ENCODE data around the gene ISM1.

Gene ISM1

DNA sequence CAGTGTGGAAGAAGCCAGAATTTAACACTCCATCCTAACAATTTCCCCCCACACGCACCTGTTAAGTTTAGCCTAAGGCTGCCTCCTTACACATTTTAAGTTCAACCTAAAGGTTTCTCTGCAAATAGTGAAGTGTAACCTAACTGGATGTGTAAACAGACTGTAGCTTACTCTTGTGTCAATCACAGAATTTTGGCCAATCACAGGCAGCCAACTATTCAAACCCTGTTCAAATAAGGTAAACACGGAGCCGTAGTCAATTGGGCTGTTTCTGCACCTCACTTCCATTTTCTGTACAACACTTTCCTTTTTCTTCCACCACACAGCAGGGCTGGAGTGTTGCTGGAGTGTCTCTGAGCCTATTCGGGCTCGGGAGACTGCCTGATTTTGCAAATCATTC is 92.1 kb downstream of the ISM1 start:
- no peak for DNase-seq (ENCODE audit: low spot score)

DNA sequence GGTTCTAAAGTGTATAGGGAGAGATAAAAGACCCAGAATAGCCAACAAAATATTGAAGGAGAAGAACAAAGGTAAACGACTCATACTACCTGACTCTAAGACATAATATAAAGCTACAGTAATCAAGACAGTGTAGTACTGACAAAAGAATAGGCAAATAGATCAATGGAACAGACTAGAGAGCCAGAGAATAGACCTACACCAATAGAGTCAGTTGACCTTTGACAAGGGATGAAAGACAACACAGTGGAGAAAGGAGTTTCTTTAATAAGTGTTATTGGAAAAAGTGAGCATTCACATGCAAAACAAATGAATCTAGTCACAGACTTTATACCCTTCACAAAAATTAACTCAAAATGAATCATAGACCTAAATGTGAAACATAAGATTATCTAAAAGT is 96.4 kb downstream of the ISM1 start:
- no peak for DNase-seq (ENCODE audit: low spot score)

DNA sequence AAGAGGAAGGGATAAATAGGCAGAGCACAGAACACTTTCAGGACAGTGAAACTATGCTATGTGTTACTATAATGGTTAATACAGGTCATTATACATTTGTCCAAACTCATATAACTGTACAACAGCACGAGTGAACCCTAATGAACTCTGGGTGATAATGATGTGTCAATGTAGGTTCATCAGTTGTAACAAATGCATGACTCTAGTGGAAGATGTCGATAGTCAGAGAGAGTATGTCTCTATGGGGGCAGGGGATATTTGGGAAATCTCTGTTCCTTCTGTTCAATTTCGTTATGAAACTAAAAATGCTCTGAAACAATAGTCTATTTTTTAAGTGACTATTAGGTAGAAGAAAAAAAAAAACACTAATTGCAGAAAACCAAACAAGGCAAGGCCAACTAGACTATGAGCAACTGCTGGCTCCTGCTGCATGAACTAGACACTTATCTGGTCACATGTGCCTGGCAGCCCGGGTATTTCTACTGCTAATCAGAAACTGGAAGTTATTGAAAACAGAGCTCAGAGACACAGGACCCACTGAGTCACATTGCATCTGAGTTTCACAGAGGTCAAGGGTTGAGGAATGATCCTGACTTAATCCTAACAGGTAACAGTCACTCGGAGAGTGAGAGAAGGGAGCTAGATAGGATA is 97.9 kb downstream of the ISM1 start:
- no peak for DNase-seq (ENCODE audit: low spot score)

DNA sequence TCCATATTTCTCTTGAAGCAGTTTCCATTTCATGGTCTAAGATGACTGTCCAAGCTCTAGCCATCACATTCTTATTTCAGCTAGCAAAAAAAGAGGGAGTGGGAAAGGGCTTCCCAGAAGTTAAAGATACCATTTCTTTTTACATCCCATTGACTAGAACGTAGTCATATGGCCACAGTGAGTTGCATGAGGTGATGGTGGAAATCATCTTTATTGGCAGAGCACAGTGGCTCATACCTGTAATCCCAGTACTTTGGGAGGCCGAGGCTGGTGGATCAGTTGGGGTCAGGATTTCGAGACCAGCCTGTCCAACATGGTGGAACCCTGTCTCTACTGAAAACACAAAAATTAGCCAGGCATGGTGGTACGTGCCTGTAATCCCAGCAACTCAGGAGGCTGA is 99.6 kb downstream of the ISM1 start:
- DNase-seq (ENCODE audit: low spot score): no peak

DNA sequence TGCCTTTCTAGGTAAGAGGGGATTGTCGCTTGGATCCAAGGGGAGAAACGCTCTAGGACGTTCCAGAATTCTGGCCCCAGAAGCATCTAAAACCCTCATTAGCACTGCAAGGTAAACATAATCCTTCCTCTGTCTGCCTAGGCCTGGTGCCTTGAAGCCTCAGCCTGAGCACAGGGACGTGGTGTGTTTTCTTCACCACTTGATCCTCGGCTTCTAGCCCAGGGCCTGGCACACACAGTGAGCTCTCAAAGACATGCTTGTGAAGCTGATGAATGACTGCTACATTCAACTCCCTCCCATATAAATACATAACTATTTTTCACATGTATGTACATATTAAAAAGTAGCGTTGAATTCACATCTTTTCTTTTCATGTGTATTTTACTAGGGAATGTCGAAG is 100.3 kb downstream of the ISM1 start:
- no peak for DNase-seq (ENCODE audit: low spot score)

DNA sequence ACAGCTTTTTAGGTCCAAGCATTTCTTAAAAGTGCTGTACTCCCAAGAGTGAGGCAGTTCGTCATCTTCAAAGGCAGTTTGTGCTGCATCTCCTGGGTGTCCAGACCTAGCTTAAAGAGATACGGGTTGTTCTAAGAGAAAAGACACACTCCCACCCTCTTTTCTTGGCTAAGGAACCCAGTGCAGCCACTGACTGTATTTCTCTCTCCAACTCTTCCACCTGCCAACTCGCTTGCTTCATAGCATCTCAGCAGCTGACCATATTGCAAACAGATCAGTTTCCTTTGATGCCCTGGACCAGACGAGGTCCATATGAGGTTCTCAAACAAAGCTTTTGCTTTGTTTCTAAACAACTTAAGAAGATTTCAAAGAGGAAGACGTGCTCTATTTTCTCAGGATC is 101.1 kb downstream of the ISM1 start:
- DNase-seq (ENCODE audit: low spot score): no peak

DNA sequence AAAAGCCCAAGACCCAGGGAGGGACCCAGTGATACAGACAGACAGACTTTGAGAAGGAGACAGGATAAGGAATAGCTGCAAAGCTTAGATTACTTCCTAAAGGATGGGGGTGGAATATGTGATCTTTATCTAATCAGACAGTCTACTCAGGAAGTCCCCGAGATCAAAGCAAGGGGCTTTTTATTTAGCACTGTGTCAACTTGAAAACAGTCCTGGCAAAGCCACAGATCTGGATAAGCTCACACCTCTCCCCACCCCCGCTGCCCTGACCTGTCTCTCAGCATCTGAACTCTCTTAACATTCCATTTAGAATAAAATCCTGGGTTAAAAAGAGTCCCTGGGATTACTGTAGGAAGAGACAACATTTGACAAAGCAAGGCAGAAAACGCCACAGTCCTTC is 101.5 kb downstream of the ISM1 start:
- DNase-seq (ENCODE audit: low spot score): no peak

DNA sequence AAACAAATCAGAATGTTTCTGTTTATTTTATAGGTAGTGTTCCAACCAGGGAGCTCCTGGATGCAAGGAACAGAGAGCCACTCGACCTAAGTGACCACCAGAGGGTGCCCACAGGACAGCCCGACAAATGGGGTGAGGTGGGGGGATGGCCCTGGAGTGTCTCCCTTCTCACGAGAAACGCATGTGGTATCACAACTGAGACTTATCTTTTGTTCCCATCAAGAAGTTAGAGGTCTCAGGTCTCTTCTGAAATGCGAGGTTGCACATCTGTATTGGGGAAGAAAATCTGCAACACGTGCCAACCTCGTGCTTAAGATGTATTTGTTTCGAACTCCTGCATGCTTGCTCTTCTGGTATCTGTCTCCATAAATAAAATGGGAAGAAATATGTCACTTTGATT is 104.0 kb downstream of the ISM1 start:
- DNase-seq (ENCODE audit: low spot score): no peak

DNA sequence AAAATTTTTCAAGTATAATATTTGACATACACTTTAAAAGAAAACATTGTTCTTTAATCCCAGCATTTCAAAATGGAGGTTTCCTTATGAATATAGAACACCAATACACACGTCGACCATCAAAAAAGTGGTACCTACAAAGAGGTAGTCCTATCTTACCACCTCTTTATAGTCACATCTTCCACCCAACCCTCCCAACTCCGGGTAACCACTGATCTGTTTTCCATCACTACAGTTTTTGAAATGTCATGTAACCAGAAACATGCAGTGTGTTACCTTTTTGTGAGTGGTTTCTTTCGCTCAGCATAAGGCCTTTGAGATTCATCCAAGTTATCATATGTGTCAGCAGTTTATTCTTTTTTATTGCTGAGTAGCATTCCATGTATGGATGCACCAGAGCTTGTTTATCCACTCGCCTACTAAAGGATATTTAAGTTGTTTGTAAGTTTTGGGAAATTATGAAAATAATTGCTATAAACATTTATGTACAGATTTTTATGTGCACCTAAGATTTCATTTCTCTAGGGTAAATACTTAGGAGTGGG is 104.8 kb downstream of the ISM1 start:
- no peak for DNase-seq (ENCODE audit: low spot score)

DNA sequence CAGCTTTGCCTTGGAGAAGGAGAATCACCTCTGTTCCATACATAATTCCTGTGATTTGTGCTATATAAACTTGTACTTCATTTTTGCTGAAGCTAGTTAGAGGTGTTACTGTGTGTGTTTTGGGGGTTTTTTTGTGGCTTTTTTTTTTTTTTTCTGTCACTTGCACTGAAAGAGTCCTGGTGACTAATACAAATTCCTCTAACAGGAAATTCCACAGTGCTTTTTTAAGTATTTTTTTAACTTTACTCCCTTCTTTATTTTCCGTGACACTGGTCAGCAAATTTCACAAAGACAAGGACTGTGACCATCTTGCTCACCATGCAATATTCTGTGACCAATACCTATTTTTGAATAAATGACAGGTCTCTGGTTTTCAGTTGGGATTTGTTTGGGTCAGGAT is 110.5 kb downstream of the ISM1 start:
- no peak for DNase-seq (ENCODE audit: low spot score)

DNA sequence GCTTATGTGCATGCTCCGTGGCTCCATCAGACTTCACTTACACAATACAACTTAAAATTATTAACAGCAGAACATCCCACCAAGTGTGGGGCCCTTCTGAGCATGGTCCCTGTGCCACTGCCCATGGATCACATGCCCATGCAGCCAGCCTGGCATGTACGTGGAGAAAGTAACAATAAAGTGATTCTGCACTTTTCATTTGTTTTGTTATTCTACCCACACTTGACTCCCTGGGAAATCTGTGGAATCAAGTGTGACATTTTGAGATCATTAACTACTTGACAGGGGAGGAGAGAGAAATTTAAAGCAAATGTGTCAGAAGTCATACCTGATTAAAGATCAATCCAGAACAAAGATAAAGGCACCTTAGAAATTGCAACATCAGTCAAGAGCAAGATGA is 112.0 kb downstream of the ISM1 start:
- DNase-seq (ENCODE audit: low spot score): no peak

DNA sequence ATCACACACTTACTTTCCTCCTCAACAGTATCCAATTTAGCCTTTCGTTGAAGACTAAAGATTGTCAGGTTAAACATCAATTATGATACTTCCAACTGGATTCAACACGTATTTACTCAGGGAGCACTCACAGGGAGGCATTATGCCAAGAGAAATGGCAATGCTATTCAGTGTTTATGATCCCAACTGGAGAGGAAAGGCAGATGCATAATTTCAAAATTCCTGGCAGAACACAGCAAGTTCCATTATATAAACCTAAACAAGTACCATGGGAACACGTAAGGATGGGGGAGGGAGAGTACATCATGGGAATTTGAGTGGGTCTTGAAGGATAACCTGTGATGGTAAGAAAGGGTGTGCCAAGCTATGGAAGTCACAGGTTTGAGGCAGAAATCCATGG is 112.7 kb downstream of the ISM1 start:
- no peak for DNase-seq (ENCODE audit: low spot score)

DNA sequence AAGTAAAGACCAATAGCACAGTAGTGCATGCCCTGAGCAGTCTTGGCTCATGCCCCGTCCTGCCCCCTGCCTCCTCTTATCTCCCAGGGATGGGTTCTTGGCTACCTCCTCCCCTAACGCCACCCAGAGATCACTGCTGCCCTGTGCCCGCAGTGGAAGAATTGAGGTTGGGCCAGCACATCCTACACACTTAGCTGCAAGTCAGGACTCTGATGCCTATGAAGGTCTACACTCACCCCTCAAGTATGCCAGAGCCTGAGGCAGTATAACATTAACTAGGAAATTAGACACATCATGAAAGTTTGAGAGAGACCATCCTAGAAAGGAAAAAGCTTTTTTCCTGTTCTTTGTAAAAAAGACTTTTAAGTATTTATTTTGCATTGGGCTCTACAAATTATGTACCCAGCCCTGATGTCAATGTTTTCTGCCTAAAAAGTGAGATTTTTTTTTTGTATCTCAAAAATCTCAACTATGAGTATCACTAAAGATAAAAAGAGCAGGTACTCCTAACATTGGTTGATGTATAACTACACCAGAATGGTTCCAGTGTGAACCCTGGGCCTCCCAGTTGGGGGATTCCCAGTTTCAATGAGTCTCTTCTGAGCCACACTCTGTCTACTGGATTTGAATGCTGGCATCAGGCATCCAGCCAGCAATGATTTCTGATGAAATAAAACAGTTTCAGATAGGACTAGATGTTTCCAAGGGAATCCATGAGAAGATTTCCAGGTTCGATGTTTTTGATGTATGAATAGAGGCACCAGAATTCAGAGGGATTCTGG is 115.4 kb downstream of the ISM1 start:
- no peak for DNase-seq (ENCODE audit: low spot score)

DNA sequence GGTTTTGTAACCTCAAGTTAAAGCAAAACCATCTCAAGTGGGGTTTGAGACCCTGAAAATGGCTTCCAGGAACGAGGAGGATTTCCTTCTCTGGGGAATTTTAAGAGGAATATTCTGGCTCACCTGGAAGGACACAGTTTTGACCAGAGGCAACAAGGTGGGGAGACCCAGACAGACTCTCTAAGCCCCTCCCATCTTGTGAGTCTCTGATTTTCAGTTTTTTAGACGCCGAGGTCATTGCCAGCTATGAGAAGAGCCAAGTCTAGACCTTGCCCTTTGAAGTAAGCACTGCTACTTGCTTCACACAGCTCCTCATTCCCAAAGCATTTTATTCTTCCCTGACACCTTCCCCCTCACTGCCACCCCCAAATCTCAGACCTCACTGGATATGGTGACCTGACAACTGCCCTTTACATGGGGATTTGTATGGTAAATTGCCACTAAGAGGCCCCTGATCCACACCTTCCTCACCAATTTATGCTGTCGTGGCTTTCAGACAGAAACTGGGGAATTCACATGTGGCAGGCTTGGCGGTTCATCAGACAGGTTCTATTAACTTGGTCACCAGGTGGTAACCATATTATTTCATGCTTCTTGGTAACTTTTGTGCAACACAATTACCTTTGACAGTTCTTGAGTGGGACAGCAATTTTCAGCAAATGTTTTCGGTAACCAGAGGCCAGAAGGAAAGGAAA is 116.2 kb downstream of the ISM1 start:
- DNase-seq (ENCODE audit: low spot score): no peak

DNA sequence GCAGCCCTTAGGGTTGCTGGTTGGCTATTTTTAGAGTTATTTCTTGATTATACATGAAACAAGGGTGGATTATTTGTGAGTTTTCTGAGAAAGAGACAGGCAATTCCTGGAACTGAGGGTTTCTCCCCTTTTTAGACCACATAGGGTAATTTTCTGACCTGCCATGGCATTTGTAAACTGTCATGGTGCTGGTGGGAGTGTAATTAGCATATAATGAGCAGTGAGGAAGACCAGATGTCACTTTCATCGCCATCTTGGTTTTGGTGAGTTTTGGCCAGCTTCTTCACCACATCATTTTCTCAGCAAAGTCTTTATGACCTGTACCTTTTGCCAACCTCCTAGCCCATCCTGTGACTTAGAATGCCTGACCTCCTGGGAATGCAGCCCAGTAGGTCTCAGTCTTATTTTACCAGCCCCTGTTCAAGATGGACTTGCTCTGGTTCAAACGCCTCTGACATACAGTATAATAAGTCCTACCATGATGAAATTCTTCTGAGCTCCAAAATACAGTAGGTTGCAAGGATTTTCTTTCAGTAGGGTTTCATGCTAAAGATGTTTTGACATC is 117.1 kb downstream of the ISM1 start:
- DNase-seq (ENCODE audit: low spot score): no peak

DNA sequence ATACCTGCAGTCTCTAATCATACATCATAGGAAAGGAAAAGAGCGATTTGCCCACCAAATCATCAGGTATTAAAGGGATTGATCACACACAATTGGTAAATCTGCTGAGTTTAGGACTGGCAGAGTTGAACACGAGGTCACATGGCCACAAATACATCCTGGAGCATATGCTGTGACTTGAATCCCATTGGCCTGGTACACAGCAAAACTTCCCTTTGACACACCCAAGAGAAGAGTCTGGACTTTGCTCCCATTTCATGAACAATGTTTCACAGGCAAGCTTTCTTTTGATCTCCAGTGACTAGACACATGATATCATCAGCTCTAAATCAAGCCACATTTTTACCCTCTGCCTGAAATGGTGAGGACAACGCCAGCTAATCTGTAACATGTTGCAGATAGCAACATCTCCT is 117.9 kb downstream of the ISM1 start:
- peak; percentile 75 for DNase-seq (ENCODE audit: low spot score)

DNA sequence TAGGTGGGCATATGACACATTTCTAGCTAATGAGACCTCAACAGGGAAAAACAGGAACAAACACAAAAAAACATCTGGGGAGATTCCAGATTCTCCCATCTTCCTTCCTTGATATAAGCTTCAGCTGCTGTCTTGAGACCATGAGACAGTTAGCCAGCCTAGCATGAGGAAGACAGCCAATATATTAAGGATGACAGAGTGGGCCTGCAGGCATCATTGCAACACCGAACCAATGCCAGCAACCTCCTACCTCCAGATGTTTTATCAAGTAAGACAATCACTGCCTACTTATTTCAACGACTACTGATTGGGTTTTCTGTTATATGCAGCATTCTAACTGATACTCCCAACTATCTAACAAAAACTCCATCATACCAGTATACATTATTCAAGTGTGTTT is 119.0 kb downstream of the ISM1 start:
- DNase-seq (ENCODE audit: low spot score): no peak

DNA sequence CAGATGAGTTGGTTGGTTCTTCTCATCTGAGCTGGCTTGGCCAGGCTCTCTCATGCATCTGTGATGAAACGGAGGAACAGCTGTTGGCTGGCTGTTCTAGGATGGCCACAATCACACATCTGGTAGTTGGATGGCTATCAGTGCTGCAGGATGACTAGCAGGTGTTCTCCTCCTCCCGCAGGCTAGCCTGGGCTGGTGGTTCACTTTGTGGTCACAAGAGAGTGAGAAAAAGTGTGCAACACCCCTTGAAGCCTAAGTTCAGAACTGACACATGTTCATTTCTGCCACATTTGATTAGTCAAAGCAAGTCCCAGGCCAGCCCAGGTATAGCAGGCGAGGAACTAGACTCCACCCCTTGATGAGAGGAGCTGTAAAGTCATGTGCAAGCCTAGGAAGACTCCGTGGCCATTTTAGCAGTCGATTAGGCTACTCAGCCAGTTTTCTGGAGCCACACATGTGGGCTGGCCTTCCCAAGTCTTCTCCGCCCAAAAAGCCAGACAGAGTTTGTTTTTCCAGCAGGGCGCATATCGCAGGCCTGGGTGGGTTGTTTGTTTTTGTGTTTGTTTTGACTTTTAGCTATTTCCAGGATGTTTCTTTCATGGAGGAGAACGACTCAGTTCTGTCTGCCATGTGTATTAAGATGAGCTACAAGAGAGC is 120.8 kb downstream of the ISM1 start:
- DNase-seq (ENCODE audit: low spot score): no peak

DNA sequence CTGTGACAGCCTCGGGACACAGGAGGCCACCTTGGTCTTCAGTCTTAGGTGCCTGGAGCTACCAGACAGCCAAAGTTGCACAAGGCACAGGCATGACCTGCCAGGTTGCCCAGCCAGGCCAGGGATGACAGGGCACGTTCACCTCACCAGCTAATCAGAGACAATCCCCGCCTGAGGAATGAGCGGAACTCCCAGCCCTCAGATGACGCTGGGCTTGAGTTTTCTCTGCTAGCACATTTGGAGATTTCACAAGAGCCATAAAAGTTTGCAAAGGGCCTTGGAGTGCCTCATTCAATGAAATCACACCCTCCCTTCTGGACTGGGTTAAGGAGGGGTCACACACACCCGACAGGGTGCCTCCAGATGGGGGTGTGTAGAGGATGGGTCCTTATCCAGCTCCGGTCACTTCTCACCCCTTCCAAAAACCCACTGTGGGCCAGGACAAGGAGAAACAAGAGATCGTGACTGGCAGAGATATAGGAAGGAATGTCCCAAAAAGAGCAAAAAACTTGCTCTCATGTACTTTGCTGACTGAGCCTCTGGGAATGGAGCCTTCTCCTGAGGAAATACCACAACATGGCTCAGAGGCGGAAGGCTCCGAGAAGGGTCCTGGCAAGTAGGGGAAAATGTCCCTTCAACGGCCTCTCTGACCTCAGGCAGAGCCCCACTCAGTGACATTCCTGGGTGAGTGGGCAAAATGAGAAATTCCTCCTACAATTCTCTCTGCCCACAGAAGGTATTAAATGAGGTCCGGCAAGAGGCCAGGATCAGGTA is 121.6 kb downstream of the ISM1 start:
- no peak for DNase-seq (ENCODE audit: low spot score)

DNA sequence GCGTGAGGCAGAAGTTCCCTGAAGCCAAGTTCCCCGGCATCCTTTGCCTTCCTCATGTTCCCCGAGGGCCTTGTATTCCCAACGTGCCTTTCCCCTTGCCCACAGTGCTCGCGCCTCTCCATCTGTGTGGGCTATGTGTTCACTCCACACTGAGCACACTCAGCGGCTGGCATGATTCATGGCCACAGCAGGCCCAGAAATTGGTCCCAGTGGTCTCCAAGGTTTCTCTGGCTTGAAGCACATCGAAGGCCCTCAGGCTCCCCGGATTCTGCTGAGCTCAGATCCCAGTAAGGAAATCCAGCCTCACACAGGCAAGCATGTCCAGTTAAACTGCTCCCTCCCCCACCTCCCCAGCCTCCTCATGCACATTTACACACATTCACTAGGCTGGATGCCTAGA is 123.6 kb downstream of the ISM1 start:
- DNase-seq (ENCODE audit: low spot score): no peak

Data from LoVo (cell line).